Tibial nerve (tissue), 4 donors: ENCODE measurements around the gene VTI1A. TPM values are rescaled to one million over a fixed set of nuclear protein-coding genes. Genes with fewer than 3 reads are reported as not detected.

Experiments used
- DNase-seq, 2 donors: peaks; one replicate each; pipeline ENCODE4 v3.0.0-alpha.2; 2019; ENCODE audit warnings: low spot score in 2 of 2
- H3K27ac ChIP-seq, 4 donors: fragments of 200-600 bp; sonication (generic) in 3 of 4; one replicate each; pipeline ENCODE4 v1.5.1; 2017 to 2019; ENCODE audit warnings: mild to moderate bottlenecking in 1 of 4
- H3K27me3 ChIP-seq, 2 donors: fragments of 200-600 bp; sonication (generic) in 1 of 2; one replicate each; pipeline versions ENCODE4 v1.5.1 to v1.6.0; 2017 to 2019
- H3K36me3 ChIP-seq, 3 donors: fragments of 200-600 bp; sonication (generic); one replicate each; pipeline ENCODE4 v1.5.1; 2018 to 2019
- H3K4me1 ChIP-seq, 4 donors: fragments of 200-600 bp; sonication (generic) in 3 of 4; one replicate each; pipeline ENCODE4 v1.5.1; 2017 to 2019
- H3K4me3 ChIP-seq, 4 donors: fragments of 200-600 bp; sonication (generic) in 3 of 4; one replicate each; pipeline ENCODE4 v1.5.1; 2017 to 2019; ENCODE audit warnings: mild to moderate bottlenecking in 1 of 4, moderate library complexity in 1 of 4
- H3K9me3 ChIP-seq, 4 donors: fragments of 200-600 bp; sonication (generic) in 3 of 4; one replicate each; pipeline ENCODE4 v1.5.1; 2017 to 2019
- CTCF ChIP-seq, 5 experiments: fragments of 200-600 bp in 3 of 5; fragments of 450-650 bp in 2 of 5; sonication (generic) in 3 of 5; IDR thresholded peaks; one replicate each; pipeline ENCODE4 v1.5.1; 2016 to 2019; ENCODE audit warnings: antibody characterized with exemption in 5 of 5, mild to moderate bottlenecking in 3 of 5, moderate library complexity in 2 of 5
- EP300 ChIP-seq, 2 donors: sonication (generic); formaldehyde crosslinking; IDR thresholded peaks; one replicate each; pipeline ENCODE4 v1.6.1; 2017; ENCODE audit warnings: antibody characterized with exemption in 2 of 2, mild to moderate bottlenecking in 1 of 2
- POLR2A ChIP-seq, 2 donors: fragments of 450-650 bp; IDR thresholded peaks; one replicate each; pipeline ENCODE4 v1.6.1; 2017; ENCODE audit warnings: antibody characterized with exemption in 2 of 2, mild to moderate bottlenecking in 2 of 2, moderate library complexity in 2 of 2
- WGBS, 2 donors: methylation state at CpG; one replicate each; pipeline ENCODE4 v1.1.5; 2018; 5-methylcytosine and 5-hydroxymethylcytosine counted together
- total RNA-seq, 4 donors: library from RNA; depleted of rRNA; stranded (reverse); fragments of >200 nt; gene quantifications; one replicate each; pipeline ENCODE4 v1.1.0, GENCODE V29; 2016

Gene VTI1A
- total RNA-seq, 4 donors from 2014 or later = 96.5 to 253 (median 127) TPM

GRCh38 chr10:112649006-112649821 lies 202.2 kb downstream of the VTI1A start:
- 81 to 87% methylated on average over 4 of the region's 4 CpGs for WGBS, 2 donors
- DNase-seq = no peak
- no peak overlapping the region for H3K4me3 ChIP-seq

DNA sequence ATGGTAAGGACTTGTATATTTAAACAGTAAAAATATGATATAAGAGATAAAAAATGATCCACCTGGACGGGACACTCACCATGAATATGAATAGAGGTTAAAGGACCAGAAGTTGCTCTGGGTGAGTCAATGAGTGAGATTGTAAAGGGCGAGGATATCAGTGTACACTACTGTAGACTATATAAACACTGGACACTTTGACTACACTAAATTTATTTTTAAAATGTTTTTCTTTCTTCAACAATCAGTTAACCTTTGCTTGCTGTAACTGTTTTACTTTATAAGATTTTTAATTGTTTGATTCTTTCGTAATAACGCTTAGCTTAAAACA lies 202.8 kb downstream of the VTI1A start:
- H3K4me3 ChIP-seq = no peak overlapping the region
- H3K27ac ChIP-seq = no peak overlapping the region
- no peaks in the 10 kb centered on the region for H3K9me3 ChIP-seq
- no peaks in the 10 kb centered on the region for H3K4me1 ChIP-seq
- 95 to 97% methylated on average over 4 of the region's 4 CpGs for WGBS, 2 donors
- H3K36me3 ChIP-seq = no peaks in the 10 kb centered on the region
- TF ChIP-seq CTCF (IDR thresholded peaks at IDR 0.05) = no peak
- no peak for TF ChIP-seq POLR2A (IDR thresholded peaks at IDR 0.05)
- no peak for TF ChIP-seq EP300 (IDR thresholded peaks at IDR 0.05)
- H3K27me3 ChIP-seq = no peaks in the 10 kb centered on the region
- no peak for DNase-seq

More at GRCh38 chr10:112649006-112649821, 202.2 kb downstream of the VTI1A start:
- H3K36me3 ChIP-seq = no peaks in the 10 kb centered on the region
- no peak overlapping the region for H3K27ac ChIP-seq
- no peak for TF ChIP-seq EP300 (IDR thresholded peaks at IDR 0.05)
- no peak for TF ChIP-seq CTCF (IDR thresholded peaks at IDR 0.05)
- no peak for TF ChIP-seq POLR2A (IDR thresholded peaks at IDR 0.05)
- no peaks in the 10 kb centered on the region for H3K4me1 ChIP-seq
- H3K27me3 ChIP-seq = no peaks in the 10 kb centered on the region
- H3K9me3 ChIP-seq = no peaks in the 10 kb centered on the region

DNA sequence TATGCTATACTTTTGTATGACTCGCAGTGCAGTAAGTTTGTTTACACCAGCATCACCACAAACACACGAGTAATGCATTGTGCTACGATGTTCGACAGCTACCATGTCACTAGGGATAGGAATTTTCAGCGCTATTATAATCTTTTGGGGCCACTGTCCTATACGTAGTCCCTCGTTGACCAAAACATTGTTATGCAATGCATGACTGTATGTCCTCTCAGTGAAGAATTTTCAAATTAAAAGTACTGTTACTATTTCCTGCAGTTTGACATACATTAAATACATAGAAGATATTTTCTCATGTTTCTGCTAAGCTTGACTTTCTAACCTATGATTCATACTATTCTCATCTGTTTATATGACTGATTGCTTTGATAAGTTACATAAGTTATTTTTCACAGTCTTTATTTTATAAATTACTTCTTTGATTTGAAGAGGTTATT lies 203.6 kb downstream of the VTI1A start:
- H3K36me3 ChIP-seq = no peaks in the 10 kb centered on the region
- H3K27ac ChIP-seq = no peak overlapping the region
- TF ChIP-seq EP300 (IDR thresholded peaks at IDR 0.05) = no peak
- no peak for TF ChIP-seq CTCF (IDR thresholded peaks at IDR 0.05)
- no peak for TF ChIP-seq POLR2A (IDR thresholded peaks at IDR 0.05)
- no peak for DNase-seq
- WGBS, 2 donors = 80 to 81% methylated on average over 7 of the region's 7 CpGs
- H3K9me3 ChIP-seq = no peaks in the 10 kb centered on the region
- H3K27me3 ChIP-seq = no peaks in the 10 kb centered on the region
- no peaks in the 10 kb centered on the region for H3K4me1 ChIP-seq
- H3K4me3 ChIP-seq = no peak overlapping the region

DNA sequence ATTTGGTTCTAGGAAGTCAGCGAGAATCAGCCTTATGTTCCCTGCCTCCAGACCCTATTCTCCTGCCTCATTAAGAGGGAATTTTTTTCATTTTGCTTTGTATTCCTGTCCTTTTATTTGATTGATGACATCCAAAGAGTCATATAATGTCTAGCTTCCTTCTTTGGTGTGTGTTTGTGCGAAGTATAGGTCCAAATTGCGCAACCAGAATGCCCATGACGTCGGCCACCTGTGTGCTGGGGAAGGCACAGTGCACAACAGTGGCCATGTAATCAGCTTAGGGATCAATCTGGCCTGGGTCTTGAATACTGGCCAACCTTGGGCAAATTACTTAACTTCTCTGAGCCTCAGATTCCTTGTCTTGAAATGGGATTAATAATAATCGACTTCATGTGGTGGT lies 206.2 kb downstream of the VTI1A start:
- Histone ChIP-seq H3K27ac (no peak overlapping the region), H3K27me3 (no peaks in the 10 kb centered on the region), H3K4me1 (no peaks in the 10 kb centered on the region), H3K36me3 (no peaks in the 10 kb centered on the region), H3K4me3 (no peak overlapping the region), H3K9me3 (no peaks in the 10 kb centered on the region)
- TF ChIP-seq EP300 (IDR thresholded peaks at IDR 0.05) = no peak
- no peak for TF ChIP-seq CTCF (IDR thresholded peaks at IDR 0.05)
- no peak for TF ChIP-seq POLR2A (IDR thresholded peaks at IDR 0.05)
- 87 to 89% methylated on average over 6 of the region's 6 CpGs for WGBS, 2 donors
- DNase-seq = no peak

DNA sequence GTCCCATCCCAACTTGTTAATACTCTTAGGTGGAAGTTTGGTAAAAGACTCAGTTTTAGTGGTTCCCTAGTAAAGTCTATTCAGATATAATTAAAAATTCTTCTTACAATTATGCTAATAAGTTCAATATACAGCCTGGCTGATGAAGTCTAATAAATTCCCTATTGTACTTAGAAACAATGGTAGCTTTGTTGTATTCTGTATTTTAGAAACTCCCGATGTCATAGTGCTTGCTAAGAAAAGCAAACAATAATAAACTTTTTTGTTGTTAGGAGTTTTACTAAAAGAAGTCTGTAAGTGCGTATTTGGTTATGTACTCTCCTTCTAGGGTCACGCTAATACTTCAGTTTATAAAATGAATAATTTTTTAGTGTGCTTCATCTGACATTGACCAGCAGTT lies 206.8 kb downstream of the VTI1A start:
- Histone ChIP-seq H3K27ac (no peak overlapping the region), H3K36me3 (no peaks in the 10 kb centered on the region), H3K27me3 (no peaks in the 10 kb centered on the region), H3K4me3 (no peak overlapping the region), H3K4me1 (no peaks in the 10 kb centered on the region), H3K9me3 (no peaks in the 10 kb centered on the region)
- DNase-seq = no peak
- WGBS, 2 donors = 44 to 50% methylated on average over 3 of the region's 3 CpGs
- TF ChIP-seq POLR2A (IDR thresholded peaks at IDR 0.05) = no peak
- TF ChIP-seq EP300 (IDR thresholded peaks at IDR 0.05) = no peak
- TF ChIP-seq CTCF (IDR thresholded peaks at IDR 0.05) = no peak
